Neural cell (in vitro differentiated cells): ENCODE results near the gene ALK. TPM values are rescaled to one million over a fixed set of nuclear protein-coding genes. Genes with fewer than 3 reads are reported as not detected.

Experiments used
- H2AFZ ChIP-seq: fragments of 200-600, 300-800 bp; sonication (generic), shearing (Covaris generic); 2 replicates; pipeline ENCODE4 v1.6.0; 2014; ENCODE audit warnings: low read depth, mild to moderate bottlenecking, antibody characterized with exemption, low read length, moderate library complexity
- H3F3A ChIP-seq: fragments of 200-600 bp; shearing (Covaris generic); 2 replicates; pipeline ENCODE4 v1.6.1; 2016; ENCODE audit warnings: mild to moderate bottlenecking, moderate library complexity, mixed read lengths, antibody characterized with exemption, low read length; ENCODE audit not compliant: insufficient read depth, poor library complexity, severe bottlenecking
- H3K27ac ChIP-seq: fragments of 200-600, 300-800 bp; sonication (generic), shearing (Covaris generic); 2 replicates; pipeline ENCODE4 v1.5.1; 2014; ENCODE audit warnings: mild to moderate bottlenecking, low read length, moderate library complexity
- H3K27me3 ChIP-seq: fragments of 300-800, 200-600 bp; sonication (generic), shearing (Covaris generic); 2 replicates; pipeline ENCODE4 v1.6.0; 2014; ENCODE audit warnings: mild to moderate bottlenecking, low read depth, low read length, moderate library complexity; ENCODE audit not compliant: insufficient read depth
- H3K36me3 ChIP-seq: fragments of 300-800, 200-600 bp; sonication (generic), shearing (Covaris generic); 2 replicates; pipeline ENCODE4 v1.5.1; 2014; ENCODE audit warnings: mild to moderate bottlenecking, antibody characterized with exemption, low read length, moderate library complexity; ENCODE audit not compliant: insufficient read depth
- H3K4me2 ChIP-seq: fragments of 300-800, 200-600 bp; sonication (generic), shearing (Covaris generic); 2 replicates; pipeline ENCODE4 v1.6.0; 2014; ENCODE audit warnings: mild to moderate bottlenecking, low read length
- H3K4me3 ChIP-seq: fragments of 300-800, 200-600 bp; sonication (generic), shearing (Covaris generic); 2 replicates; pipeline ENCODE4 v1.5.1; 2014; ENCODE audit warnings: mild to moderate bottlenecking, low read length, moderate library complexity
- H3K79me2 ChIP-seq: fragments of 200-600 bp; shearing (Covaris generic); replicated peaks from 2 replicates; pipeline ENCODE4 v1.6.0; 2014; ENCODE audit warnings: mild to moderate bottlenecking, low read length, moderate library complexity; ENCODE audit not compliant: insufficient read depth
- H3K9ac ChIP-seq: fragments of 300-800, 200-600 bp; sonication (generic), shearing (Covaris generic); 2 replicates; pipeline ENCODE4 v1.6.1; 2016; ENCODE audit warnings: mild to moderate bottlenecking, low read length, mixed read lengths
- H3K9me2 ChIP-seq: fragments of 200-600 bp; shearing (Covaris generic); 2 replicates; pipeline ENCODE4 v1.6.1; 2016; ENCODE audit warnings: mild to moderate bottlenecking, low read length, mixed read lengths; ENCODE audit not compliant: insufficient read depth
- H3K9me3 ChIP-seq: fragments of 200-600, 300-800 bp; sonication (generic), shearing (Covaris generic); 2 replicates; pipeline ENCODE4 v1.6.1; 2016; ENCODE audit warnings: mild to moderate bottlenecking, mixed run types, low read length, moderate library complexity, mixed read lengths
- H4K20me1 ChIP-seq: fragments of 200-600 bp; shearing (Covaris generic); 2 replicates; pipeline ENCODE4 v1.6.1; 2016; ENCODE audit warnings: mild to moderate bottlenecking, mixed run types; ENCODE audit not compliant: insufficient read depth
- CTCF ChIP-seq: fragments of 450-650 bp; IDR thresholded peaks from 2 replicates; pipeline ENCODE4 v1.5.1; 2014; ENCODE audit warnings: antibody characterized with exemption, mild to moderate bottlenecking, moderate library complexity; ENCODE audit not compliant: poor library complexity, severe bottlenecking
- EP300 ChIP-seq: fragments of 450-650 bp; conservative IDR thresholded peaks from 2 replicates; pipeline ENCODE4 v1.6.1; 2014; ENCODE audit warnings: antibody characterized with exemption, mild to moderate bottlenecking, moderate library complexity; ENCODE audit not compliant: poor library complexity, severe bottlenecking
- EZH2 ChIP-seq: fragments of 200-600, 300-800 bp; shearing (Covaris generic), sonication (generic); IDR thresholded peaks from 2 replicates; pipeline ENCODE4 v1.6.1; 2014; ENCODE audit warnings: antibody characterized with exemption, low read length, borderline replicate concordance, mild to moderate bottlenecking; ENCODE audit not compliant: insufficient read depth, poor library complexity, severe bottlenecking
- MXI1 ChIP-seq: fragments of 450-650 bp; conservative IDR thresholded peaks from 2 replicates; pipeline ENCODE4 v1.6.1; 2014; ENCODE audit warnings: antibody characterized with exemption, mild to moderate bottlenecking; ENCODE audit not compliant: poor library complexity, severe bottlenecking
- POLR2AphosphoS5 ChIP-seq: IDR thresholded peaks from 2 replicates; pipeline ENCODE4 v1.6.1; 2012
- RAD21 ChIP-seq: fragments of 450-650 bp; conservative IDR thresholded peaks from 2 replicates; pipeline ENCODE4 v1.6.1; 2014; ENCODE audit warnings: antibody characterized with exemption, mild to moderate bottlenecking, moderate library complexity
- REST ChIP-seq: IDR thresholded peaks from 2 replicates; pipeline ENCODE4 v1.6.1; 2012; ENCODE audit warnings: borderline replicate concordance
- SMC3 ChIP-seq: fragments of 450-650 bp; conservative IDR thresholded peaks from 2 replicates; pipeline ENCODE4 v1.6.1; 2014; ENCODE audit warnings: antibody characterized with exemption, mild to moderate bottlenecking, moderate library complexity; ENCODE audit not compliant: poor library complexity
- TAF1 ChIP-seq: IDR thresholded peaks from 2 replicates; pipeline ENCODE4 v1.6.1; 2012; ENCODE audit warnings: low read depth
- polyA plus RNA-seq: library from polyadenylated mRNA; depleted of rRNA; stranded (reverse); fragments of >200 nt; gene quantifications from 2 replicates; pipeline ENCODE4 v1.2.3, GENCODE V29; 2014

ALK gene
- polyA plus RNA-seq, 1 donor from 2014 or later, result 7.1 TPM

- Histone ChIP-seq H3K36me3 (no peaks in the 10 kb centered on the region), H2AFZ (no peak overlapping the region), H3K9ac (no peak overlapping the region), H3K27ac (no peak overlapping the region), H4K20me1 (no peaks in the 10 kb centered on the region), H3K9me3 (peaks cover 1% of the 10 kb centered on the region), H3K27me3 (no peaks in the 10 kb centered on the region), H3K4me3 (no peak overlapping the region), H3F3A (no peaks in the 10 kb centered on the region), H3K4me2 (no peak overlapping the region), H3K79me2 (no peaks in the 10 kb centered on the region), H3K9me2 (no peaks in the 10 kb centered on the region)
- TF ChIP-seq POLR2AphosphoS5 (no peak), RAD21 (no peak), EP300 (no peak), MXI1 (no peak), REST (no peak), EZH2 (no peak), CTCF (no peak), SMC3 (no peak), TAF1 (no peak)
Measured at GRCh38 chr2:29477186-29477585, 444.2 kb downstream of the ALK start.

- no peaks in the 10 kb centered on the region for H3K27me3 ChIP-seq
- H3K36me3 ChIP-seq, result no peaks in the 10 kb centered on the region
- no peak overlapping the region for H3K27ac ChIP-seq
- TF ChIP-seq POLR2AphosphoS5, result no peak
- no peak for TF ChIP-seq REST
- TF ChIP-seq TAF1, result no peak
- TF ChIP-seq CTCF, result no peak
- TF ChIP-seq EP300, result no peak
- no peak for TF ChIP-seq MXI1
- no peak for TF ChIP-seq EZH2
- no peak for TF ChIP-seq RAD21
- no peak for TF ChIP-seq SMC3
- no peak overlapping the region for H2AFZ ChIP-seq
- H3F3A ChIP-seq, result no peaks in the 10 kb centered on the region
- no peak overlapping the region for H3K4me3 ChIP-seq
- H3K4me2 ChIP-seq, result no peak overlapping the region
- no peaks in the 10 kb centered on the region for H4K20me1 ChIP-seq
- no peaks in the 10 kb centered on the region for H3K79me2 ChIP-seq
- peaks cover 4% of the 10 kb centered on the region for H3K9me3 ChIP-seq
- no peaks in the 10 kb centered on the region for H3K9me2 ChIP-seq
- no peak overlapping the region for H3K9ac ChIP-seq
Measured at GRCh38 chr2:29475499-29475898, 445.9 kb downstream of the ALK start.
